ENCODE results near the gene GRIA3.
"Not testable (repeated sequence)": the region's sequence is repeated elsewhere in the genome, so short reads cannot be mapped to it uniquely, and the experiment has no call there.

GRIA3 gene

GRCh38 chrX:123274796-123275195 lies 90.7 kb downstream of the GRIA3 start:
- H3K27me3 ChIP-seq (ENCODE audit: insufficient read depth, low read length): no peaks in the 10 kb centered on the region
- H3K4me1 ChIP-seq (ENCODE audit: insufficient read depth, low read length): no peaks in the 10 kb centered on the region
- H3K9me3 ChIP-seq (ENCODE audit: insufficient read depth, low read depth, low read length): no peaks in the 10 kb centered on the region
- H3K36me3 ChIP-seq (ENCODE audit: insufficient read depth, low read depth, low read length): no peaks in the 10 kb centered on the region
- H3K9ac ChIP-seq (ENCODE audit: low read depth, low read length): no peak overlapping the region
- H3K27ac ChIP-seq (ENCODE audit: low read length): no peak overlapping the region
- H3K4me3 ChIP-seq (ENCODE audit: low read length): no peak overlapping the region

- Histone ChIP-seq H3K4me1 (ENCODE audit: insufficient read depth, low read length) (no peaks in the 10 kb centered on the region), H3K36me3 (ENCODE audit: insufficient read depth, low read depth, low read length) (no peaks in the 10 kb centered on the region), H3K9ac (ENCODE audit: low read depth, low read length) (no peak overlapping the region), H3K27me3 (ENCODE audit: insufficient read depth, low read length) (no peaks in the 10 kb centered on the region), H3K9me3 (ENCODE audit: insufficient read depth, low read depth, low read length) (no peaks in the 10 kb centered on the region), H3K4me3 (ENCODE audit: low read length) (no peak overlapping the region), H3K27ac (ENCODE audit: low read length) (no peak overlapping the region)
These were observed 93.3 kb downstream of the GRIA3 start for GRCh38 chrX:123277347-123277746.

GRCh38 chrX:123277821-123278220 lies 93.7 kb downstream of the GRIA3 start:
- Histone ChIP-seq H3K36me3 (ENCODE audit: insufficient read depth, low read depth, low read length) (no peaks in the 10 kb centered on the region), H3K27ac (ENCODE audit: low read length) (no peak overlapping the region), H3K9me3 (ENCODE audit: insufficient read depth, low read depth, low read length) (no peaks in the 10 kb centered on the region), H3K4me1 (ENCODE audit: insufficient read depth, low read length) (no peaks in the 10 kb centered on the region), H3K4me3 (ENCODE audit: low read length) (no peak overlapping the region), H3K9ac (ENCODE audit: low read depth, low read length) (no peak overlapping the region), H3K27me3 (ENCODE audit: insufficient read depth, low read length) (no peaks in the 10 kb centered on the region)

- Histone ChIP-seq H3K27ac (ENCODE audit: low read length) (no peak overlapping the region), H3K4me3 (ENCODE audit: low read length) (no peak overlapping the region), H3K36me3 (ENCODE audit: insufficient read depth, low read depth, low read length) (no peaks in the 10 kb centered on the region), H3K9me3 (ENCODE audit: insufficient read depth, low read depth, low read length) (no peaks in the 10 kb centered on the region), H3K9ac (ENCODE audit: low read depth, low read length) (no peak overlapping the region), H3K27me3 (ENCODE audit: insufficient read depth, low read length) (no peaks in the 10 kb centered on the region), H3K4me1 (ENCODE audit: insufficient read depth, low read length) (no peaks in the 10 kb centered on the region)
These were observed 98.2 kb downstream of the GRIA3 start for GRCh38 chrX:123282241-123282640.

GRCh38 chrX:123283407-123283806 lies 99.3 kb downstream of the GRIA3 start:
- not testable (repeated sequence) for H3K4me3 ChIP-seq (ENCODE audit: low read length); H3K27ac ChIP-seq (ENCODE audit: low read length); H3K9me3 ChIP-seq (ENCODE audit: insufficient read depth, low read depth, low read length); H3K27me3 ChIP-seq (ENCODE audit: insufficient read depth, low read length); H3K4me1 ChIP-seq (ENCODE audit: insufficient read depth, low read length); H3K36me3 ChIP-seq (ENCODE audit: insufficient read depth, low read depth, low read length); H3K9ac ChIP-seq (ENCODE audit: low read depth, low read length)

GRCh38 chrX:123291623-123292022 lies 107.5 kb downstream of the GRIA3 start:
- no peaks in the 10 kb centered on the region for H3K27me3 ChIP-seq (ENCODE audit: insufficient read depth, low read length)
- H3K4me3 ChIP-seq (ENCODE audit: low read length): no peak overlapping the region
- no peaks in the 10 kb centered on the region for H3K36me3 ChIP-seq (ENCODE audit: insufficient read depth, low read depth, low read length)
- H3K27ac ChIP-seq (ENCODE audit: low read length): no peak overlapping the region
- no peaks in the 10 kb centered on the region for H3K4me1 ChIP-seq (ENCODE audit: insufficient read depth, low read length)
- H3K9ac ChIP-seq (ENCODE audit: low read depth, low read length): no peak overlapping the region
- H3K9me3 ChIP-seq (ENCODE audit: insufficient read depth, low read depth, low read length): no peaks in the 10 kb centered on the region

- no peaks in the 10 kb centered on the region for H3K4me1 ChIP-seq (ENCODE audit: insufficient read depth, low read length)
- H3K36me3 ChIP-seq (ENCODE audit: insufficient read depth, low read depth, low read length): no peaks in the 10 kb centered on the region
- no peak overlapping the region for H3K9ac ChIP-seq (ENCODE audit: low read depth, low read length)
- H3K9me3 ChIP-seq (ENCODE audit: insufficient read depth, low read depth, low read length): no peaks in the 10 kb centered on the region
- no peaks in the 10 kb centered on the region for H3K27me3 ChIP-seq (ENCODE audit: insufficient read depth, low read length)
- no peak overlapping the region for H3K4me3 ChIP-seq (ENCODE audit: low read length)
- H3K27ac ChIP-seq (ENCODE audit: low read length): no peak overlapping the region
These were observed 113.9 kb downstream of the GRIA3 start for GRCh38 chrX:123298026-123298425.

- Histone ChIP-seq H3K4me3 (ENCODE audit: low read length) (no peak overlapping the region), H3K27me3 (ENCODE audit: insufficient read depth, low read length) (no peaks in the 10 kb centered on the region), H3K36me3 (ENCODE audit: insufficient read depth, low read depth, low read length) (no peaks in the 10 kb centered on the region), H3K4me1 (ENCODE audit: insufficient read depth, low read length) (no peaks in the 10 kb centered on the region), H3K27ac (ENCODE audit: low read length) (no peak overlapping the region), H3K9ac (ENCODE audit: low read depth, low read length) (no peak overlapping the region), H3K9me3 (ENCODE audit: insufficient read depth, low read depth, low read length) (no peaks in the 10 kb centered on the region)
These were observed 119.4 kb downstream of the GRIA3 start for GRCh38 chrX:123303429-123303828.

- Histone ChIP-seq H3K9ac (ENCODE audit: low read depth, low read length) (no peak overlapping the region), H3K4me3 (ENCODE audit: low read length) (no peak overlapping the region), H3K36me3 (ENCODE audit: insufficient read depth, low read depth, low read length) (no peaks in the 10 kb centered on the region), H3K27ac (ENCODE audit: low read length) (no peak overlapping the region), H3K9me3 (ENCODE audit: insufficient read depth, low read depth, low read length) (no peaks in the 10 kb centered on the region), H3K27me3 (ENCODE audit: insufficient read depth, low read length) (no peaks in the 10 kb centered on the region), H3K4me1 (ENCODE audit: insufficient read depth, low read length) (no peaks in the 10 kb centered on the region)
These were observed 124.6 kb downstream of the GRIA3 start for GRCh38 chrX:123308658-123309057.

GRCh38 chrX:123310112-123310511 lies 126.0 kb downstream of the GRIA3 start:
- Histone ChIP-seq H3K9me3 (ENCODE audit: insufficient read depth, low read depth, low read length) (no peaks in the 10 kb centered on the region), H3K27me3 (ENCODE audit: insufficient read depth, low read length) (no peaks in the 10 kb centered on the region), H3K36me3 (ENCODE audit: insufficient read depth, low read depth, low read length) (no peaks in the 10 kb centered on the region), H3K27ac (ENCODE audit: low read length) (no peak overlapping the region), H3K4me3 (ENCODE audit: low read length) (no peak overlapping the region), H3K9ac (ENCODE audit: low read depth, low read length) (no peak overlapping the region), H3K4me1 (ENCODE audit: insufficient read depth, low read length) (no peaks in the 10 kb centered on the region)

GRCh38 chrX:123311486-123311885 lies 127.4 kb downstream of the GRIA3 start:
- H3K27ac ChIP-seq (ENCODE audit: low read length): no peak overlapping the region
- H3K4me1 ChIP-seq (ENCODE audit: insufficient read depth, low read length): no peaks in the 10 kb centered on the region
- H3K36me3 ChIP-seq (ENCODE audit: insufficient read depth, low read depth, low read length): no peaks in the 10 kb centered on the region
- no peak overlapping the region for H3K9ac ChIP-seq (ENCODE audit: low read depth, low read length)
- no peak overlapping the region for H3K4me3 ChIP-seq (ENCODE audit: low read length)
- no peaks in the 10 kb centered on the region for H3K27me3 ChIP-seq (ENCODE audit: insufficient read depth, low read length)
- no peaks in the 10 kb centered on the region for H3K9me3 ChIP-seq (ENCODE audit: insufficient read depth, low read depth, low read length)

- H3K36me3 ChIP-seq (ENCODE audit: insufficient read depth, low read depth, low read length): no peaks in the 10 kb centered on the region
- no peaks in the 10 kb centered on the region for H3K27me3 ChIP-seq (ENCODE audit: insufficient read depth, low read length)
- no peaks in the 10 kb centered on the region for H3K4me1 ChIP-seq (ENCODE audit: insufficient read depth, low read length)
- no peaks in the 10 kb centered on the region for H3K9me3 ChIP-seq (ENCODE audit: insufficient read depth, low read depth, low read length)
- H3K9ac ChIP-seq (ENCODE audit: low read depth, low read length): no peak overlapping the region
- no peak overlapping the region for H3K27ac ChIP-seq (ENCODE audit: low read length)
- H3K4me3 ChIP-seq (ENCODE audit: low read length): no peak overlapping the region
These were observed 129.4 kb downstream of the GRIA3 start for GRCh38 chrX:123313486-123313885.

- Histone ChIP-seq H3K27ac (ENCODE audit: low read length) (no peak overlapping the region), H3K36me3 (ENCODE audit: insufficient read depth, low read depth, low read length) (no peaks in the 10 kb centered on the region), H3K4me1 (ENCODE audit: insufficient read depth, low read length) (peaks cover 15% of the 10 kb centered on the region; the same call in 1 of the 2 replicates), H3K4me3 (ENCODE audit: low read length) (no peak overlapping the region), H3K27me3 (ENCODE audit: insufficient read depth, low read length) (no peaks in the 10 kb centered on the region), H3K9ac (ENCODE audit: low read depth, low read length) (no peak overlapping the region), H3K9me3 (ENCODE audit: insufficient read depth, low read depth, low read length) (no peaks in the 10 kb centered on the region)
These were observed 136.5 kb downstream of the GRIA3 start for GRCh38 chrX:123320622-123321021.

Data from iPS-20b (cell line).